NCI-H1105 (cell line): ENCODE data around the gene RBFOX2.

Experiments used
- DNase-seq: peaks from one replicate; lab custom pipeline; 2025; lab: John Stamatoyannopoulos, UW

The RBFOX2 gene

DNA sequence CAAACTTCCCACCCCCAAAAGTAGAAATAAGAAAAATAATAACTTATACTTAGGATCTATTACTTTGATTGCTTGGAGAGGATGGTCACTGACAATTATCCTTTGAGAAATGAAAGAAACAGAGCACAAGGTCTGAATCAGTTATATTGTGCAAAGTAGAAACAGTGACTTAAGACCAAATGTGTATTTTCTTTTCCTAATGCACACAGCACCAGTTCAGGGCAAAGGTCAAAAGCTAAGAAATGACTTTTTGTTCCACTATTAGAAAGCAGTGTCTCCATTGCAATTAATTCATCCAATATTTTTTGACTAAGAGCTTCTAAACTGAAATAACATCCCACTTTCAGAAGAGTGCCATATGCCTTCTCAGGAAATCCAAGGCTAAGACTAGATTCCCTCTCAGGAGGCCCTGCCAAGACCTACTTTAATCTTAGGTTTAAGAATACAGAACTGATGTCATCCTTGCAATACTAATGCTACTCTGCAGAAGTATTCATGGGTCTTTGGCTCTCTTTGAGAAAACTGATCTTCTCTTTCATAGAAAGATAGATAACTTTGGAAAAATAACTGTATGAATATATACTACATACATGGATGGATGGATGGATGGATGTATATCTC, 164.0 kb downstream of the RBFOX2 start:
- no peak for DNase-seq

DNA sequence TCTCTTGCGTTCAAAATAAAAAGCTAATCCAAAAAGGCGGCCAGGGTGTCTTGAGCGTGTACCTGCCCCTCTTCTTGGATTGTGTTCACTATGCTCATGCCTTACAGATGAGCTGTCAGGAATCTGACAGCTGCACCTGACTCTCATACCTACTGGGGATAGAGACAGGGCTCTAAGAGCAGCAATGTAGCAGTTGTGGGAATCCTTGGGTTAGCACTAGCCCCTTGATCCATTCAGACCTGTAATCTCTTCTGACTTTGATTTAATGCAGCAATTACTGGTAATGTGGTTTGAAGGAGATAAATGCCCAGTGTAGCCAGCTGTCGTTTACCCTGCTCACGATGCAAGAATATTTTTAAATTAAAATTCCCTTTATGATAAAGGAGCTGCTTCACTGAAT, 165.2 kb downstream of the RBFOX2 start:
- DNase-seq, result no peak

DNA sequence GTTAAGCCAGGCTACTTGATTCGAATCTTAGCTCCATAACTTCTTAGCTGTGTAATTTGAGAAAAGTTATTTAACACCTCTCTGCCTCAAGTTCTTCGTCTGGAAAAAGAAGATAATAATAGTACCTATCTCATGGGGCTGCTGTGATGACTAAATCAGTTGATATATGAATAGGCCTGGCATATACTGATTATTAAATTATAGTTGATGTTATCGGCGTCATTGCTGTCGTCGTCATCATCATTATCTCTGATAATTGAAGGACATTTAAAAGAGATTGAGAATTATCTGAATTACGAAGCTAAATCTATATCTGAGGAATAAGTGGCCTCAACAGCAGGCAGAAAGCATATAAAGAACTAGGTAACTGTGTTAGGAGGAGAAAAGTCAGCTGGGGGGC, 165.9 kb downstream of the RBFOX2 start:
- no peak for DNase-seq

DNA sequence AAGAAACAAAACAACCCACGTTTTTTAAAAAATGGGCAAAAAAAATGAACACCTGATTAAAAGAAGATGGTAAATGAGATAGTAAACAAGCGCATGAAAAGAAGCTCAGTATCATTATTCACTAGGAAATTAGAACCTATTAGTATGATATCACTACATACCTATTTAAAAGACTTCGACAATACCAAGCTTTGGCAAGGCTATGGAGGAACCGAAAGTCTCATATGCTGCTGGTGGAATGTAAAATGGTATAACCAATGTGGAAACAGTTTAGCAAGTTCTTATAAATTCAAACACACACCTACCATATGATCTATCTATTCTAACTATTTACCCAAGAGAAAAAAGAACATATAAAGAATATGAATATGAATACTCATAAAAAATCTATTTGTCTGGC, 167.2 kb downstream of the RBFOX2 start:
- no peak for DNase-seq

DNA sequence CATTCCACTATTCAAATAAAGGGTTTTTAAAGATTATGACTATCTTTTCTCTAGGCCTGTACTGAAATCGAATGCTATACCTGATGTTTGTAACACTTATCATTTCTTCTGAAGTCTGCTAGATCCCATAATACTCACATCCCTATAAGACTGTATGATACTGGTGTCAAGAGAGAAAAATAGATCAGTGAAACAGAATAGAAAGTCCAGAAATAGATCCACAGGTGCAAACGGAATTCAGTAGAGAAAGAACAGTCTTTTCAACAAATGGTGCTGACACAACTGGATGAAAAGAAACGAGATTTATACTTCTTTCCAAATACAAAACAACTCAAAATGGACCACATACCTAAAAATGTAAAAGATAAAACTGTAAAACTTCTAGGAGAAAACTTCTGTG, 167.8 kb downstream of the RBFOX2 start:
- no peak for DNase-seq

DNA sequence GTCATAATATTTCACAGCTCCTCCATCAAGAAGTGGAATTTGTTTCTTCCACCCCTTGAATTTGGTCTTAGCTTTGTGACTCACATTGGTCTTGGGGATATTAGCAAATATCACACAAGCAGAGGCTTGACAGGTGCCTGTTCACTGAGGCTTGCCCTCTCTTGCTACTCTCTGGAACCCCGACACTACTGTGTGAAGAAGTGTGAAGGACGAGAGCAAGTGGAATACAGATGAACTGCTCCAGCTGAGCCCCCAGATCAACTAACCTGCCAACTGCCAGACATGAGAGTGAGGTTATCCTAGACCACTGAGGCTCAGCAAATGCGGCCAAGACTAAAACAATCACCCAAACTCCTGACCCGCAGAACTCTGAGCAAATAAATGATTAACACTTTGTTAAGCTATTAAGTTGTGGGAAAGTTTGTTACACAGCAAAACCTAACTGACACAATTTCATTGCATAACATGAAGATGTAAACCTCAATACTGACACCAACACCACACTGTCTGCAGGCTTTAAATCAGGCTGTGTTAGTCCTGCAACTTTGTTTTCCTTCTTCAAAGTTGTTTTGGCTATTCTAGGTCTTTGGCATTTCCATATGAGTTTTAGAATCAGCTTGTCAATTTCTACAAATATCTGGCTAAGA, 168.4 kb downstream of the RBFOX2 start:
- DNase-seq, result no peak

- DNase-seq, result no peak
Observed at GRCh38 chr22:35854334-35854733, 174.3 kb downstream of the RBFOX2 start.

DNA sequence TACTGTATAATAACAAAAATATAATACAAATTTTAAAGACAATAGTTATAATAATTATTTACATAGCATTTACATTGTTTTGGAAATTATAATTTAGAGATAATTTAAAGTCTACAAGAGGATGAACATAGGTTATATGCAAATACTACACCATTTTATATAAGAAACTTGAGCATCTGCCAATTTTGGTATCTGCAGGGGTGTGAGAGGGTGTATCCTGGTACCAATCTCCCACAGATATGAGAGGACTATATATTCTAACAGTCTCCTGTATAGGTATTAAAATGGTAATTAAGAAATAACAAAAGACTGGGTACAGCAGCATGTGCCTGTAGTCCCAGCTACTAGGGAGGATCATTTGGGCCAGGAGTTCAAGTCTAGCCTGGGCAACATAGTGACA, 176.5 kb downstream of the RBFOX2 start:
- DNase-seq, result no peak

GRCh38 chr22:35850831-35851230, 177.8 kb downstream of the RBFOX2 start:
- DNase-seq, result no peak

- no peak for DNase-seq
Observed at GRCh38 chr22:35846804-35847203, 181.8 kb downstream of the RBFOX2 start.

GRCh38 chr22:35844886-35845285, 183.7 kb downstream of the RBFOX2 start:
- DNase-seq, result no peak

- no peak for DNase-seq
Observed at GRCh38 chr22:35842954-35843353, 185.7 kb downstream of the RBFOX2 start.

DNA sequence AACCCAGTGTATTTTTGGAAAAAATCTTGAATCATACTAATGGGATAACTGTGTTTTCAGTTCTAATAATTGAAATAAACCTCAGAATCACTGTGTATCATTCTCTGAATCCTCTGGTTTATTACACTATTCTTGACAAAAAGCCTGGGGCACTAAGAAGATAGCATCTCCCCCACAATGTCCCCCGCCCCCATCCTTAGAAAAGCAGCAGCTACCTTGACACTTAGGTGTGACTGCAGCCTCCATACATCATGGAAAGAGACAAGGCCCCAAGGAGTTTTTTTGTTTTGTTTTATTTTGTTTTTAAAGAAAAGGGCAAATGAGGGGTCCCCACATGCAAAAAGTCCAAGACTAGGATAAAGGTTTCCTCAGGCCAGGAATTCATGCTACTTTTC, 186.1 kb downstream of the RBFOX2 start:
- DNase-seq, result no peak

DNA sequence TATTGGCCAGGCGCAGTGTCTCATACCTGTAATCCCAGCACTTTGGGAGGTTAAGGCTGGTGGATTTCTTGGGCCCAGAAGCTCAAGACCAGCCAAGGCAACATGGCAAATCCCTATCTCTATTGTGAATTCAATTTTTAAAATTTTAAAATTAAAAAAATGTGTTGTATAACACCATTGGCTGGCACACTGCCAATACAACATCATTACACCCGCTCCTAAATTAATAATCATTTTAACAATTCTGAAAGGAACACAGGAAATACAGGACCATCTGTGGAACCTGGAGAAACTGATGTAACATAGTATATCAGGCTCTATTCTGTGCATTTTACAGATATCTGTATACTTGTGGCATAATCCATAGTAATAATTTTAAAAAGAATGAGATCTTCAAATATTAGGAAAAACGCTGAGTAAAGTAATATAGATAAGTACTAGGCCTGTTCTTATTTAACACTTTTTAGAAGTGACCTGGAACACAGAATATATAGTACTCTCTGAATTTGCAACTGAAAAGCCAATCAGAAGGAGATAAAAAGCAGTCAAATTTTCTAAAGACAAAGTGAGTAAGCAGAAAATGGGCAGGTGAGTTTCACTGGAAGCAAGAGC, 186.6 kb downstream of the RBFOX2 start:
- no peak for DNase-seq

- peak; percentile 92 for DNase-seq
Observed at GRCh38 chr22:35840302-35840739, 188.3 kb downstream of the RBFOX2 start.

DNA sequence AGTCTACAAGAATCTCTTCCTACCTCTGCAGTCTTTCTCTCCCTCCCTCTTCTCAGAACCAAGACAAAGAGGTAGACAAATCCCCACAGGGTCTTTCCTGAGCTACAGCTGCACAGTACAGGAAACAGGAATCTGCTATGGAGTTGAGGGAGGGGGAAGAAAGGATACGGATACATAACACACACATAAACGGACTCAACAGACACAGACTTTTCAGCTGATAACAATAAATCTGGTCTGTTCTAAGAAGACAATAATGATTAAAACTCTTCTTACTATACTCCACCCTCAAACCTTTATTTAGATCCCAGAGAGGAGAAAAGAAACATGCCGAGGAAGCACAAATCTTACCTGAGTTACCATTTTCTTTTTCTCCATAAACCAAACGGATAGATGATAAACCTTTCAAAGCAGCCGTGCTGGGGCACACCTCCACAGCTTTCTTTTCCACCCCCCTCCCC, 188.8 kb downstream of the RBFOX2 start:
- no peak for DNase-seq

DNA sequence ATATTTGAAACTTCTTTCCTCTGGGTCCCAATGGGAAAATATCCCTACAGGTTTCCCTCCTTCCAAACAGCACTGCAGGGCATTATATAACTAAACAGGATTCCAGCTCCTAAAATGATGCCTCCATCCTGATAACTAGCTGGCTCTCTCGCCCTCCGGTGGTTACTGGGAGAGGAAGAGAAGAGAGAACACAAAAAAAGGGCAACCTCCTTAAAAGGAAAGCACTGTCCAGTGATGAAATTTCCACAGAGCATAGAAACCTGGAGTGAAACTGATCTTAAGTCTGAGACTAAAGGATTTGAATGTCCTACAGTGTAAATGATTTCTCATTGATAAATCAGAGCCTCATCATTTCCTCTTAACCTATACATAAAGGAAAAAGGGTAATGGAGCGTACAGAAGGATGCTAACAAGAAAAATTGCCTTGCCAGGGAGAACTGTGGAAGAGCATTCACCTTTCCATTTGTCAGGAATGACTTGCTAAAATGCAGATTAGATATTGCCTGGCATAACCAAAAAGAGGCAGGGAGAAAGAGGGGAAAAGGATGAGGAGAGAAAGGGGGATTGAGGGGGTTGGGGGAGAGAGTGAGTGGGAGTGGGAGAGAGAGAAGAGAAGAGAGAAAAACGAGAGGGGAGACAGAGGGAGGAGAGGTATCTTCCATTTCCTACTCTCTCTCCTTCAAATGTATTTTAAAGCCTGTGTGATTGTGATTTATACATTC, 189.6 kb downstream of the RBFOX2 start:
- DNase-seq, result peak; percentile 46

DNA sequence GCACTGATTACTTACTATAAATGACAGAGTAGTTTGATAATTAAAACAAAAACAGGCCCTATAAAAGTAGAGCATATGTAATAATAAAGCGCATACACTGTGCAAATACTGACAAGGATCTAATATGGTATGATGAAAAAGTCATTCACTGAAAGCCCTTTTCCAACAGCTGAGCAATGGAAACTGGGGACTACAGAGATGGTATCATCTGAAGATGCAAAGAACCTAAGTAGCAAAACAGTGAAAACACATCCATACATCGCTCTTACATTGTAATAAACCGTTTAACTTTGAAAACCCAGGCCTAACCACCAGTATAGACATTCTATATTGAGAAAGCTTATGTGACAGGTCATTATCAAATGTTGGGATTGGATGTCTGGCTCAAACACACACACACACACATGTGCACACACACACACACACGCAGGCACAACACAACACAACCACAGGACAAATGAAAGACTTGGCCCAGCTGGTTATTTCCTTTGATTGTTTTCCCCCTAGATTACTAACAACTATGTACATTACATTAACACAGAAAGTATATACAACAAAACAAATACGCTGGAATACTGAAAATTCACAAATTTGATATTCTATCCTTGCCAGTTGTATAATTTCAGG, 191.4 kb downstream of the RBFOX2 start:
- DNase-seq, result no peak

DNA sequence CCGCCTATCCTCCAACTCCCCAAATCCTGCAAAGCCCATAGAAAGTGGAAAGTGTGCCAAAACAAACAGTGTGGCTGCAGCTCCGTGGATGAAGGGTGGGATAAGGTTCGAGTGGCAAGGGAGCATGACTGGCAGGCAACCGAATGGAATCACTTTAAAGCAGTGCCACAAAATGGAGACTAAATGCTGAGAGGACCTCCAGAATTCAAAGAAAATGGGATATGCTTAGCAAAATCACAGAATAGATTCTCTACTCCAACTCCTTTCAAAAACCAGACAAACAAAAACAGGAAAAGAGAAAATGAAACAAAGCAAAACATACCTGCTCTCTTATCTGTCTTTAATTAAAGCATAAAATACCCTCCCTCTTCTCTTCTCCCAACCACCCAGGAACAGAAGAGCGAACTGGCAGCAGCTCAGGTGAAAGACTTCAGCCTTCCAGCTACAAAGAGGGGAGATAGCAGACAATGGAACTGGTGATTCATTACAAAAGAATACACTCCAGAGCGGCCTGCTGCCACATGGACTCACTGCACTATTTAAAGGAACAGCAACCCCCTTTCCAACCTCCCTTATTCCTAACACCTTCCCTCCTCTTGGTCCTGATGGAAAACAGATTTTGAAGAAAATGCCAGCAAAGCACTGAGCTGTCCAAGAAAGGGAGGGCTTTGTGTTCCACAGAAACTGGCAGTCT, 192.5 kb downstream of the RBFOX2 start:
- DNase-seq, result peak; percentile 87

- no peak for DNase-seq
Observed at GRCh38 chr22:35835267-35835997, 193.2 kb downstream of the RBFOX2 start.

GRCh38 chr22:35834061-35834460, 194.6 kb downstream of the RBFOX2 start:
- DNase-seq, result no peak
